NT2/D1 (cell line): ENCODE measurements around the gene MAML2.

ENCODE experiments used
- DNase-seq: peaks from one replicate; pipeline ENCODE4 v3.0.0-alpha.2; 2011; ENCODE audit warnings: low read depth, low spot score
- H3K27me3 ChIP-seq: 2 replicates; pipeline ENCODE4 v1.6.0; 2011; ENCODE audit warnings: mild to moderate bottlenecking; ENCODE audit not compliant: insufficient read length, insufficient read depth
- H3K36me3 ChIP-seq: 2 replicates; pipeline ENCODE4 v1.6.1; 2011; ENCODE audit warnings: mild to moderate bottlenecking, low read length, mixed read lengths; ENCODE audit not compliant: insufficient read depth, insufficient read length
- H3K4me1 ChIP-seq: 2 replicates; pipeline ENCODE4 v1.5.1; 2011; ENCODE audit not compliant: insufficient read depth, insufficient read length
- H3K4me3 ChIP-seq: 2 replicates; pipeline ENCODE4 v1.5.1; 2011; ENCODE audit warnings: low read depth; ENCODE audit not compliant: insufficient read length
- H3K9ac ChIP-seq: 2 replicates; pipeline ENCODE4 v1.6.0; 2011; ENCODE audit warnings: low read depth; ENCODE audit not compliant: insufficient read length
- H3K9me3 ChIP-seq: 2 replicates; pipeline ENCODE4 v1.5.1; 2011; ENCODE audit warnings: mild to moderate bottlenecking, low read length; ENCODE audit not compliant: insufficient read depth
- SUZ12 ChIP-seq: IDR thresholded peaks from 2 replicates; pipeline ENCODE4 v1.6.1; 2011; ENCODE audit not compliant: insufficient read length, insufficient read depth; ENCODE audit errors: extremely low read depth
- YY1 ChIP-seq: IDR thresholded peaks from 2 replicates; pipeline ENCODE4 v1.6.1; 2011; ENCODE audit not compliant: insufficient read length, insufficient read depth
- ZNF274 ChIP-seq: IDR thresholded peaks from 2 replicates; pipeline ENCODE4 v1.6.1; 2011; ENCODE audit warnings: mild to moderate bottlenecking, low read depth, low read length

Gene MAML2

DNA sequence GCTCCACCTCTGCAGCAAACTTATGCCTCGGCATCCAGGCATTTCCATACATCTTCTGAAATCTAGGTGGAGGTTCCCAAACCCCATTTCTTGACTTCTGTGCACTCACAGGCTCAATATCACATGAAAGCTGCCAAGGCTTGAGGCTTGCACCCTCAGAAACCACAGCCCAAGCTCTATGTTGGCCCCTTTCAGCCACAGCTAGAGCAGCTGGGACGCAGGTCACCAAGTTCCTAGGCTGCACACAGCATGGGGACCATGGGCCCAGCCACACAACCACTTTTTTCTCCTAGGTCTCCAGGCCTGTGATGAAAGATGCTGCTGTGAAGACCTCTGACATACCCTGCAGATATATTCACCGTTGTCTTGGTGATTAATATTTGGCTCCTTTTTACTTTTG is 394.4 kb downstream of the MAML2 start:
- peaks cover 28% of the 10 kb centered on the region for H3K9me3 ChIP-seq
- no peak overlapping the region for H3K4me3 ChIP-seq
- H3K9ac ChIP-seq, result no peak overlapping the region
- TF ChIP-seq ZNF274 (no peak), SUZ12 (no peak), YY1 (no peak)
- no peak for DNase-seq
- H3K36me3 ChIP-seq, result no peaks in the 10 kb centered on the region
- no peaks in the 10 kb centered on the region for H3K27me3 ChIP-seq
- H3K4me1 ChIP-seq, result no peaks in the 10 kb centered on the region

- H3K9me3 ChIP-seq, result peaks cover 29% of the 10 kb centered on the region
- no peaks in the 10 kb centered on the region for H3K27me3 ChIP-seq
- H3K4me3 ChIP-seq, result no peak overlapping the region
- TF ChIP-seq YY1 (no peak), ZNF274 (no peak)
- H3K36me3 ChIP-seq, result no peaks in the 10 kb centered on the region
- no peak for DNase-seq
- H3K4me1 ChIP-seq, result no peaks in the 10 kb centered on the region
- no peak overlapping the region for H3K9ac ChIP-seq
Measured at GRCh38 chr11:95944623-95945022, 398.4 kb downstream of the MAML2 start.

DNA sequence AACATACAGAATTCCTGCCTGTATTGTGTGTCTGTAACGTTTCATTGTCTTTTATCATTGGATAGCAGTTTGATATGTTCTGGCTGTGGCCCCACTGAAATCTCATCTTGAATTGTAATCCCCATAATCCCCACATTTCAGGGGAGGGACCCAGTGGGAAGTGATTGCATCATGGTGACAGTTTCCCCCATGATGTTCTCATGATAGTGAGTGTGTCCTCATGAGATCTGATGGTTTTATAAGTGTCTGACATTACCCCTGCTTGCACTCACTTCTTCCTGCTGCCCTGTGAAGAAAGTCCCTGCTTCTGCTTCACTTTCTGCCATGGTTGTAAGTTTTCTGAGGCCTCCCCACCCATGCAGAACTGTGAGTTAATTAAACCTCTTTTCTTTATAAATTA is 399.4 kb downstream of the MAML2 start:
- Histone ChIP-seq H3K4me1 (no peaks in the 10 kb centered on the region), H3K27me3 (no peaks in the 10 kb centered on the region), H3K9ac (no peak overlapping the region), H3K4me3 (no peak overlapping the region), H3K36me3 (no peaks in the 10 kb centered on the region), H3K9me3 (peaks cover 26% of the 10 kb centered on the region)
- no peak for DNase-seq
- TF ChIP-seq ZNF274 (no peak), SUZ12 (no peak), YY1 (no peak)

- peaks cover 5% of the 10 kb centered on the region; the same call in 1 of the 2 replicates for H3K9me3 ChIP-seq
- no peak overlapping the region for H3K9ac ChIP-seq
- no peaks in the 10 kb centered on the region for H3K4me1 ChIP-seq
- no peaks in the 10 kb centered on the region for H3K27me3 ChIP-seq
- H3K4me3 ChIP-seq, result no peak overlapping the region
- DNase-seq, result no peak
- TF ChIP-seq ZNF274 (no peak), SUZ12 (no peak), YY1 (no peak)
- H3K36me3 ChIP-seq, result no peaks in the 10 kb centered on the region
Measured at GRCh38 chr11:95939091-95939490, 403.9 kb downstream of the MAML2 start.

DNA sequence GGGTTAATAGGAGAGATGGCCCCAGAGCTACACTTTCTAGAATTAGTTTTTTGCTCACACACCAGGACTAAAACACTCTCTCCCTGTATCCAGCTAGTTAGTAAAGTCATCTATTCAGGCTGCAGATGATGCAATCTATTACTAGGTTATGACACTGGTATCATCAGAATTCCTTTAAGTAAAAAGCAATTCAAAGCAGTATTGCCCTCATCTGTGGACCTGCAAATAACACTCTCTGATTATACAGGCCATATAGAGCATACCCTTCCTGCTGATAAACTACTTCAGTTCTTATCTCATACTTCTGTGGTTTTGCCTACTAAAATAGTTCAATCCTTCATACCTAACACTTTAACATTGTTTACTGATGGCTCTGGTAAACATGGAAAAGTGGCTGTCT is 405.6 kb downstream of the MAML2 start:
- H3K27me3 ChIP-seq, result no peaks in the 10 kb centered on the region

DNA sequence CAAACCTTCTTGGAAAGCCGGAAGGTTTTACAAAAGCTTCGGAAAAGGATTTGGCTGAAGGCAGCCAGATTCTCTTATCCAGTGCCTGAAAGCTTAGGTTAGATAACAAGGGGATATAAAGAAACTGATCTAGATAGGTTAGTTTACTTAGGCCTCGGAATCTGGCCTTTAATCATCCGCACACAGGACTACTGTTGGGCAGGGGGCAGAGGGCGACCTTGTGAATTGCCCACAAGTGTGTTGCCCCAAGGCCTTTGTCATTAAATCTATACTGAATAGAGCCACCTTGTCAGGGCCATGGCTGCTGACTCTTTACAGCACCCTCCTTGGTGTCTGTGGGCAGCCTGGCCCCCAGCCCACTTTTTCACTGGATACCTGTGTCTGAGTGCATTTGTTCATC is 409.4 kb downstream of the MAML2 start:
- no peaks in the 10 kb centered on the region for H3K36me3 ChIP-seq
- no peaks in the 10 kb centered on the region for H3K27me3 ChIP-seq
- H3K9ac ChIP-seq, result no peak overlapping the region
- TF ChIP-seq YY1 (no peak), ZNF274 (no peak), SUZ12 (no peak)
- no peaks in the 10 kb centered on the region for H3K9me3 ChIP-seq
- H3K4me3 ChIP-seq, result no peak overlapping the region
- H3K4me1 ChIP-seq, result no peaks in the 10 kb centered on the region
- no peak for DNase-seq

More for the DNA sequence above, 405.6 kb downstream of the MAML2 start:
- no peak for DNase-seq
- no peaks in the 10 kb centered on the region for H3K36me3 ChIP-seq
- no peaks in the 10 kb centered on the region for H3K9me3 ChIP-seq
- H3K9ac ChIP-seq, result no peak overlapping the region
- TF ChIP-seq SUZ12 (no peak), ZNF274 (no peak)
- H3K4me1 ChIP-seq, result no peaks in the 10 kb centered on the region
- no peak overlapping the region for H3K4me3 ChIP-seq

- no peaks in the 10 kb centered on the region for H3K36me3 ChIP-seq
- H3K4me3 ChIP-seq, result no peak overlapping the region
- TF ChIP-seq ZNF274 (no peak), YY1 (no peak), SUZ12 (no peak)
Measured at GRCh38 chr11:95931916-95932315, 411.1 kb downstream of the MAML2 start.

DNA sequence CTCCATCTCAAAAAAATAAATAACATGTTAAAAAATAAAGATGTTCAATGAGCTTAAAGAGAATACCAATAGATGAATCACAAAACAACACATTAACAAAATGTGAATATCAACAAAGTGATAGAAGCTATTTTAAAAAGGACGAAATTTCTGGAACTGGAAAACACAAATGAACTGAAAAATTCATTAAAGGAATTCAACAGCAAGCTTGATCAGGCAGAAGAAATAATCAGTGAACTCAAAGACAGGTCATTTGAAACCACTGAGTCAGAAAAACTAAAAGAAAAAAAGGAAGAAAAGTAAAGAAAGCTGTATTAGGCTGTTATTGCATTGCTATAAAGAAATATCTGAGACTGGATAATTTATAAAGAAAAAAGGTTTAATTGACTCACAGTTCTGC is 412.0 kb downstream of the MAML2 start:
- H3K9ac ChIP-seq, result no peak overlapping the region
- H3K27me3 ChIP-seq, result no peaks in the 10 kb centered on the region
- H3K4me3 ChIP-seq, result no peak overlapping the region
- TF ChIP-seq SUZ12 (no peak), ZNF274 (no peak), YY1 (no peak)
- DNase-seq, result no peak
- H3K9me3 ChIP-seq, result no peaks in the 10 kb centered on the region
- no peaks in the 10 kb centered on the region for H3K4me1 ChIP-seq
- H3K36me3 ChIP-seq, result no peaks in the 10 kb centered on the region

More at GRCh38 chr11:95931916-95932315, 411.1 kb downstream of the MAML2 start:
- H3K9me3 ChIP-seq, result no peaks in the 10 kb centered on the region
- H3K9ac ChIP-seq, result no peak overlapping the region
- DNase-seq, result no peak
- H3K4me1 ChIP-seq, result no peaks in the 10 kb centered on the region
- no peaks in the 10 kb centered on the region for H3K27me3 ChIP-seq
